RWPE1 (cell line): ENCODE results near the gene COL6A1.

Experiments
- CTCF ChIA-PET: fragments of 350-600 bp; sonication (Branson Sonifier 250); formaldehyde crosslinking; extraction: SDS; loops from one replicate; lab custom pipeline; 2021; lab: Yijun Ruan, JAX
- POLR2A ChIA-PET: fragments of 400-600 bp; formaldehyde crosslinking; extraction: SDS; loops from one replicate; lab custom pipeline; 2020; ENCODE audit warnings: antibody characterized with exemption; ENCODE audit not compliant: low non-redundant PET; lab: Yijun Ruan, JAX
- DNase-seq: peaks from one replicate; pipeline ENCODE4 v3.0.0; 2012; ENCODE audit warnings: low spot score
- H3K27ac ChIP-seq: fragments of 450-650 bp; 2 replicates; pipeline ENCODE4 v1.5.1; 2017
- TF ChIP-seq, protein P1 (sequence below): fragments of 450-650 bp; conservative IDR thresholded peaks from 2 replicates; pipeline ENCODE4 v1.5.1; 2017; ENCODE audit warnings: low read depth, mild to moderate bottlenecking

Gene COL6A1

DNA sequence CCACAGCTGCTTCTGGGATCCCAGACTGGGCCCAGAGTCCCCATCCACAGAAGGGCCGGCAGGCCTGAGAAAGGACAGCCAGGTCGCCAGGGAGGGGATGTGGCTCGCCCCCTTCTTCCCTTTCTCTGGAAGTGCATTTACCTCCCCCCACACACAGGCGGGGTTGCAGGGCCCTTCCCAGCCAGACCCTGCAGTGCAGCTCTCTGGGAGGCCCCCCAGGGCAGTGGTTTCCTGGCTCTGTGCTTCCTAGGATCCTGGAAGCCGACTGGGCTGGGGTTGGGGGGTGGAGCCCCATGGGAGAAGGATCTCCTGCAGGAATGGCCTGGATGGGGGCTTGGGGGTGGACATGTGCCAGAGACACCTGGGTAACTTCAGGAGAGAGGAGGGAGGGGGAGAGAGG lies 4.2 kb upstream of the COL6A1 start:
- ChIA-PET POLR2A (no interaction called here), CTCF (no interaction called here)
- H3K27ac ChIP-seq: no peak overlapping the region
- DNase-seq: no peak
- TF ChIP-seq, protein P1, sequence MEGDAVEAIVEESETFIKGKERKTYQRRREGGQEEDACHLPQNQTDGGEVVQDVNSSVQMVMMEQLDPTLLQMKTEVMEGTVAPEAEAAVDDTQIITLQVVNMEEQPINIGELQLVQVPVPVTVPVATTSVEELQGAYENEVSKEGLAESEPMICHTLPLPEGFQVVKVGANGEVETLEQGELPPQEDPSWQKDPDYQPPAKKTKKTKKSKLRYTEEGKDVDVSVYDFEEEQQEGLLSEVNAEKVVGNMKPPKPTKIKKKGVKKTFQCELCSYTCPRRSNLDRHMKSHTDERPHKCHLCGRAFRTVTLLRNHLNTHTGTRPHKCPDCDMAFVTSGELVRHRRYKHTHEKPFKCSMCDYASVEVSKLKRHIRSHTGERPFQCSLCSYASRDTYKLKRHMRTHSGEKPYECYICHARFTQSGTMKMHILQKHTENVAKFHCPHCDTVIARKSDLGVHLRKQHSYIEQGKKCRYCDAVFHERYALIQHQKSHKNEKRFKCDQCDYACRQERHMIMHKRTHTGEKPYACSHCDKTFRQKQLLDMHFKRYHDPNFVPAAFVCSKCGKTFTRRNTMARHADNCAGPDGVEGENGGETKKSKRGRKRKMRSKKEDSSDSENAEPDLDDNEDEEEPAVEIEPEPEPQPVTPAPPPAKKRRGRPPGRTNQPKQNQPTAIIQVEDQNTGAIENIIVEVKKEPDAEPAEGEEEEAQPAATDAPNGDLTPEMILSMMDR: no peak

DNA sequence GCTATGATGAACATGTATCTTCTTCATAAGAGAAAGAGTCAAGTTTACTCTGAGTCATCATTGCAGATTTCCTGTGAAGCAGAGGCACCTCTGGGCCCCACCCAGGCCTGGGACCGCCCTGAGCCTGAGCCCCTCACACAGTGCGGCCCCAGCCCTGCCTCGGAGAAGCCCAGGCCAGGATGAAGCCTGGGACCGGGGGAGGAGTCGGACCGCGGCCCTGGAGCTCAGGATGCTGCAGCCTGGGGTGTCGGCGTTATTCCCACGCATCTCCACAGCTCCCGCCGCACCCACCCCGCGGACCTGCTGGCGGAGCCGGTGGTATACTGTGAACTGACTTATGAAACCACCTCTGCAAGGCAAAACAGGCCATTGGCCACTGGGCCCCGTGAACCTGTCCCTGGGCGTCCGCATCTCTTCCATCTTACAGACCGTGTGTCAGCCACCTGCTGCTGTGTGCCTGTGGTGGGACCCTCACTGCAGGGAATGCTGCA lies 2.4 kb upstream of the COL6A1 start:
- H3K27ac ChIP-seq: peak overlapping the region; percentile 72
- TF ChIP-seq, protein P1: no peak
- ChIA-PET CTCF (interaction anchor here (0.7 kb wide), 1 partner anchor 1678 kb away, joined by 3 read pairs; no protein-coding TSS in a partner anchor), POLR2A (no interaction called here)
- DNase-seq: no peak

DNA sequence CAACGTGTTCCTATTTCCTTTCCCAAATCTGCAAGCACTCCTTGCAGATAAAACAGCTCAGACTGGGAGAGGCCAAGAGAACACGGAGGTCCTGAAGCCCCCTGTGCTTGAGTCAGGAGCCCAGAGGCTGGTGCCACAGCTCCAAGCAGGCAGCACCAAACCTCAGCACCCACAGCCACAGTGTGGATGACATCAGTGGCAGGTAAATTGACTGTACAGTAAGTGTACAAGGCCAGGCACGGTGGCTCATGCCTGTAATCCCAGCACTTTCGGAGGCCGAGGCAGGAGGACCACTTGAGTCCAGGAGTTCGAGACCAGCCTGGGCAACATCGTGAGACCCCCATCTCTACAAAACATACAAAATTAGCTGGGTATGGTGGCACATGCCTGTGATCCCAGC lies 1.9 kb upstream of the COL6A1 start:
- ChIA-PET CTCF (interaction anchor here (0.5 kb wide), 1 partner anchor 626 kb away, joined by 3 read pairs; no protein-coding TSS in a partner anchor), POLR2A (no interaction called here)
- TF ChIP-seq, protein P1: no peak
- peak overlapping the region; percentile 72 for H3K27ac ChIP-seq
- no peak for DNase-seq

DNA sequence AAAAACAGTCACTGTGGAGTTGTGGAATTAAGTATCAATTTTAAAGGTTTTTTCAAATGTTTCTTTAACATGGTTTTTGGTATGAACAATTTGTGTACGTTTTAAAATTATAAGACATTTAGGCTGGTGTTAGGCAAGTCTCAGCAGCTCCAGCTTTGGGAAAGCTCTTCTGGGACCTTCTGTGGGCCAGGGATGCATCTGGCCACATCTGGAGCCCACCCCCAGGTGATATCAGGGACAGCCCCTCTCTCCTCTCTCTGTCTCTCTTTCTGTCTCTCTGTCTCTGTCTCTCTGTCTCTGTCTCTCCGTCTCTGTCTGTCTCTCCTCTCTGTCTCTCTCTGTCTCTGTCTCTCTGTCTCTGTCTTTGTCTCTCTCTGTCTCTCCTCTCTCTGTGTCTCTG lies 1.3 kb upstream of the COL6A1 start:
- TF ChIP-seq, protein P1: no peak
- no peak for DNase-seq
- ChIA-PET POLR2A (no interaction called here), CTCF (interaction anchor here (0.5 kb wide), 1 partner anchor 625 kb away, joined by 3 read pairs; no protein-coding TSS in a partner anchor)
- peak overlapping the region; percentile 72 for H3K27ac ChIP-seq

DNA sequence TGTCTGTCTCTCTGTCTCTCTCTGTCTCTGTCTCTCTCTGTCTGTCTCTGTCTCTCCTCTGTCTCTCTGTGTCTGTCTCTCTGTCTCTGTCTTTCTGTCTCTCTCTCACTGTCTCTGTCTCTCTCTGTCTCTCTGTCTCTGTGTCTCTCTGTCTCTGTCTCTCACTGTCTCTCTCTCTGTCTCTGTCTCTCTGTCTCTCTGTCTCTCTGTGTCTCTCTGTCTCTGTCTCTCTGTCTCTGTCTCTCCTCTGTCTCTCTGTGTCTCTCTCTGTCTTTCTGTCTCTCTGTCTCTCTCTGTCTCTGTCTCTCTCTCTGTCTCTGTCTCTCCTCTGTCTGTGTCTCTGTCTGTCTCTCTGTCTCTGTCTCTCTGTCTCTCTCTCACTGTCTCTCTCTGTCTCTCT lies 873 bp upstream of the COL6A1 start:
- ChIA-PET CTCF (interaction anchor here (0.7 kb wide), 1 partner anchor 8 kb away, joined by 4 read pairs; no protein-coding TSS in a partner anchor), POLR2A (no interaction called here)
- peak overlapping the region; percentile 87 for H3K27ac ChIP-seq
- DNase-seq: no peak
- TF ChIP-seq, protein P1: no peak

DNA sequence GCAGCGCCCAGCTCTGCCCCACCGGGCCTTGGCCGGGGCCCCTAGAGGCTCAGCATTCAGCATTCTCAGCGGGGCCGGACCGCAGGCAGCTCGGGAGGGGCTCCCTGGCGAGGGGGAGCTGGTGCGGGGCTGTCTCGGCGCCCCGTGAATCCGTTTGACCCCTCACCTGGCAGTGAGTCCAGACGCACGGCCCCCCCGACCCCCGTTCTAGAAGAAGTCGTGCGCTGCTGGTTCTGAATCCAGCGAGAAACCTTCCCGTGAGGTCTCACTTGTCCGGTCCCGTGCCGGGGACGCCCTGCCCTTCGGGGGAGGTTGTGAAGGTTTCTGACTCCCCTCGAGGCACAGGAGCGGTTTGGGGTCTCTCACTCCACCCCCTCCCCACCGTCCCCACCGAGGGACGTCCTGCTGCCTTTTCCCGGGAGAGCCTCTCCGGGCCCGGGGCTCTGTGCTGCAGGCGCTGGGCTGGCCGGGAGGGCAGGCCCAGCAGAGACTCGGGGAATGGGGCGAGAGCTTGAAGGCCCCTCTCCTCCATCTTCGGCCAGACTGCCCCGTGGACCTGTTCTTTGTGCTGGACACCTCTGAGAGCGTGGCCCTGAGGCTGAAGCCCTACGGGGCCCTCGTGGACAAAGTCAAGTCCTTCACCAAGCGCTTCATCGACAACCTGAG lies 655 bp downstream of the COL6A1 start:
- H3K27ac ChIP-seq: peak overlapping the region; percentile 87

More for the DNA sequence above, 655 bp downstream of the COL6A1 start:
- ChIA-PET CTCF (no interaction called here), POLR2A (no interaction called here)
- TF ChIP-seq, protein P1: no peak
- DNase-seq: no peak
